H9 (cell line): ENCODE data around the gene RHBDD1. TPM values are rescaled to one million over a fixed set of nuclear protein-coding genes. Genes with fewer than 3 reads are reported as not detected.

Experiments
- DNase-seq: peaks from one replicate; pipeline ENCODE4 v3.0.0-alpha.2; 2017
- H2AFZ ChIP-seq: one replicate; pipeline ENCODE4 v1.6.1; 2013; ENCODE audit warnings: mild to moderate bottlenecking, low read length, control low read depth, moderate library complexity
- H2AK5ac ChIP-seq: 2 replicates; pipeline ENCODE4 v1.6.1; 2013; ENCODE audit warnings: low read length, control low read depth, mixed read lengths; ENCODE audit not compliant: insufficient read length
- H2BK120ac ChIP-seq: one replicate; pipeline ENCODE4 v1.6.1; 2013; ENCODE audit warnings: low read depth, mild to moderate bottlenecking, low read length, control low read depth, inconsistent platforms; ENCODE audit not compliant: poor library complexity, severe bottlenecking
- H2BK12ac ChIP-seq: 2 replicates; pipeline ENCODE4 v1.6.1; 2013; ENCODE audit warnings: low read length, control low read depth, mixed read lengths, low read depth; ENCODE audit not compliant: insufficient read length
- H2BK15ac ChIP-seq: 2 replicates; pipeline ENCODE4 v1.6.1; 2013; ENCODE audit warnings: low read depth, low read length, control low read depth
- H2BK20ac ChIP-seq: one replicate; pipeline ENCODE4 v1.6.1; 2013; ENCODE audit warnings: low read depth, mild to moderate bottlenecking, low read length, control low read depth, inconsistent platforms; ENCODE audit not compliant: poor library complexity, severe bottlenecking
- H2BK5ac ChIP-seq: 2 replicates; pipeline ENCODE4 v1.6.1; 2013; ENCODE audit warnings: low read length, control low read depth, mixed read lengths; ENCODE audit not compliant: insufficient read length
- H3K14ac ChIP-seq: 2 replicates; pipeline ENCODE4 v1.6.1; 2013; ENCODE audit warnings: low read length, control low read depth; ENCODE audit not compliant: insufficient read depth
- H3K18ac ChIP-seq: 2 replicates; pipeline ENCODE4 v1.6.1; 2013; ENCODE audit warnings: low read depth, mild to moderate bottlenecking, mixed read lengths, low read length, control low read depth; ENCODE audit not compliant: insufficient read length
- H3K23ac ChIP-seq: 2 replicates; pipeline ENCODE4 v1.6.1; 2013; ENCODE audit warnings: low read length, control low read depth, mixed read lengths, low read depth; ENCODE audit not compliant: insufficient read length
- H3K23me2 ChIP-seq: 2 replicates; pipeline ENCODE4 v1.6.1; 2013; ENCODE audit warnings: low read depth, mild to moderate bottlenecking, mixed read lengths, low read length, control low read depth; ENCODE audit not compliant: insufficient read length, poor library complexity, severe bottlenecking
- H3K27ac ChIP-seq: 2 replicates; pipeline ENCODE4 v1.5.1; 2013; ENCODE audit warnings: low read length, control low read depth, mixed read lengths, low read depth; ENCODE audit not compliant: insufficient read length
- H3K27me3 ChIP-seq: 2 replicates; pipeline ENCODE4 v1.6.1; 2013; ENCODE audit warnings: low read length, control low read depth, inconsistent platforms; ENCODE audit not compliant: insufficient read depth
- H3K4ac ChIP-seq: 2 replicates; pipeline ENCODE4 v1.6.1; 2013; ENCODE audit warnings: low read depth, mild to moderate bottlenecking, control low read depth, inconsistent platforms, low read length, moderate library complexity
- H3K4me1 ChIP-seq: 2 replicates; pipeline ENCODE4 v1.6.1; 2013; ENCODE audit warnings: low read length, control low read depth, inconsistent platforms; ENCODE audit not compliant: insufficient read depth
- H3K4me2 ChIP-seq: 2 replicates; pipeline ENCODE4 v1.6.1; 2013; ENCODE audit warnings: low read length, control low read depth, mixed read lengths; ENCODE audit not compliant: insufficient read length, insufficient read depth
- H3K56ac ChIP-seq: 2 replicates; pipeline ENCODE4 v1.6.1; 2013; ENCODE audit warnings: low read depth, mild to moderate bottlenecking, mixed read lengths, low read length, control low read depth; ENCODE audit not compliant: insufficient read length
- H3K79me1 ChIP-seq: 2 replicates; pipeline ENCODE4 v1.6.1; 2013; ENCODE audit warnings: low read depth, mild to moderate bottlenecking, moderate library complexity, low read length, control low read depth, inconsistent platforms; ENCODE audit not compliant: insufficient read depth, poor library complexity, severe bottlenecking
- H3K79me2 ChIP-seq: 2 replicates; pipeline ENCODE4 v1.6.1; 2013; ENCODE audit warnings: low read length, control low read depth, inconsistent platforms; ENCODE audit not compliant: insufficient read depth
- H3K9ac ChIP-seq: 2 replicates; pipeline ENCODE4 v1.6.1; 2013; ENCODE audit warnings: low read length, control low read depth, mixed read lengths; ENCODE audit not compliant: insufficient read length; ENCODE audit errors: extremely low read depth
- H3K9me3 ChIP-seq: one replicate; pipeline ENCODE4 v1.6.1; 2013; ENCODE audit warnings: low read depth, low read length, inconsistent platforms; ENCODE audit not compliant: control insufficient read depth
- H3T11ph ChIP-seq: one replicate; pipeline ENCODE4 v1.6.1; 2013; ENCODE audit warnings: mild to moderate bottlenecking, low read length, control low read depth, inconsistent platforms
- H4K20me1 ChIP-seq: one replicate; pipeline ENCODE4 v1.6.1; 2013; ENCODE audit not compliant: control insufficient read depth, insufficient read length, insufficient read depth
- H4K5ac ChIP-seq: 2 replicates; pipeline ENCODE4 v1.6.1; 2013; ENCODE audit warnings: low read depth, mild to moderate bottlenecking, mixed read lengths, low read length, control low read depth; ENCODE audit not compliant: insufficient read length
- H4K8ac ChIP-seq: replicated peaks from 2 replicates; pipeline ENCODE4 v1.6.1; 2013; ENCODE audit warnings: low read length, control low read depth, mixed read lengths, low read depth; ENCODE audit not compliant: insufficient read length
- H4K91ac ChIP-seq: 2 replicates; pipeline ENCODE4 v1.6.1; 2013; ENCODE audit warnings: low read depth, mild to moderate bottlenecking, moderate library complexity, mixed read lengths, low read length, control low read depth; ENCODE audit not compliant: insufficient read length
- H3K27ac Mint-ChIP-seq, 3 experiments: 2 replicates in 2 of 3; 3 replicates in 1 of 3; pipeline ENCODE4 v1.8.0; 2020 to 2021; ENCODE audit warnings: mixed read lengths in 3 of 3, mild to moderate bottlenecking in 1 of 3, moderate library complexity in 1 of 3
- H3K27me3 Mint-ChIP-seq: 2 replicates; pipeline ENCODE4 v1.8.0; 2021; ENCODE audit warnings: low read depth, mild to moderate bottlenecking, moderate library complexity, mixed read lengths
- H3K36me3 Mint-ChIP-seq, 3 experiments: 2 replicates in 2 of 3; 3 replicates in 1 of 3; pipeline ENCODE4 v1.8.0; 2020 to 2021; ENCODE audit warnings: low read depth in 3 of 3, mixed read lengths in 3 of 3; ENCODE audit not compliant: insufficient read depth in 1 of 3
- H3K4me1 Mint-ChIP-seq, 2 experiments: 2 replicates each; pipeline ENCODE4 v1.8.0; 2020; ENCODE audit warnings: mixed read lengths in 2 of 2
- H3K4me3 Mint-ChIP-seq, 2 experiments: 2 replicates in 1 of 2; 3 replicates in 1 of 2; pipeline ENCODE4 v1.8.0; 2020 to 2021; ENCODE audit warnings: mild to moderate bottlenecking in 2 of 2, mixed read lengths in 2 of 2, moderate library complexity in 1 of 2
- H3K9me3 Mint-ChIP-seq, 2 experiments: 2 replicates in 1 of 2; 3 replicates in 1 of 2; pipeline ENCODE4 v1.8.0; 2020; ENCODE audit warnings: mild to moderate bottlenecking in 2 of 2, mixed read lengths in 2 of 2, moderate library complexity in 1 of 2
- total RNA-seq: library from RNA; stranded (reverse); gene quantifications from 2 replicates; pipeline ENCODE4 v1.2.1, GENCODE V29; 2021
- TF ChIP-seq, protein P1 (sequence below): fragments of 200-600 bp; sonication (generic); conservative IDR thresholded peaks from 3 replicates; pipeline ENCODE4 v1.8.0; 2021; ENCODE audit warnings: antibody characterized with exemption, mild to moderate bottlenecking

The RHBDD1 gene
- total RNA-seq, 1 experiment from 2014 or later = 24.9 TPM

DNA sequence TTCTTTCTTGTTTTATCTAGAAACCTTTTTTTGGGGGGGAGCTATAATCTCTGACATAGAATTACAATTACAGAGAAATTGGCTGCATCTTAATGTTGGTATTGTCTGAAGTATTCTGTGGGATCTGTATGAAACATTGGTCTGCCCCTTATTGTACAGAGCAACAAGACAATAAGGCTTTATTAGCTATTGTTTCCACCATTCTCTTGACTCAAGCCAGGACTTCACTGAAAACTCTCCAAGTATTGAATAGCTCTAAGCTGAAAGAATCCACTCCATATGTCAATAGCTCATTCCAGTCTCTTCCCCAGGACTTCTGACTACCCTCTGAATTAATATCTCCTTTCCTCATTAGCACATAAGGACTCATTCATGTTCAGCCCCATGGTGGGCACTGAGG is 77.8 kb downstream of the RHBDD1 start:
- H3K79me2 ChIP-seq = no peaks in the 10 kb centered on the region
- Mint-ChIP-seq H3K27ac (no peak overlapping the region), H3K9me3 (no peaks in the 10 kb centered on the region), H3K36me3 (peaks cover 0 to 2% (median 0%) of the 10 kb centered on the region in 3 experiments; a peak in 1 of 7 replicates), H3K27me3 (no peaks in the 10 kb centered on the region), H3K4me1 (no peaks in the 10 kb centered on the region), H3K4me3 (no peak overlapping the region)
- H2BK20ac ChIP-seq = no peak overlapping the region
- H3K27me3 ChIP-seq = no peaks in the 10 kb centered on the region
- TF ChIP-seq, protein P1, sequence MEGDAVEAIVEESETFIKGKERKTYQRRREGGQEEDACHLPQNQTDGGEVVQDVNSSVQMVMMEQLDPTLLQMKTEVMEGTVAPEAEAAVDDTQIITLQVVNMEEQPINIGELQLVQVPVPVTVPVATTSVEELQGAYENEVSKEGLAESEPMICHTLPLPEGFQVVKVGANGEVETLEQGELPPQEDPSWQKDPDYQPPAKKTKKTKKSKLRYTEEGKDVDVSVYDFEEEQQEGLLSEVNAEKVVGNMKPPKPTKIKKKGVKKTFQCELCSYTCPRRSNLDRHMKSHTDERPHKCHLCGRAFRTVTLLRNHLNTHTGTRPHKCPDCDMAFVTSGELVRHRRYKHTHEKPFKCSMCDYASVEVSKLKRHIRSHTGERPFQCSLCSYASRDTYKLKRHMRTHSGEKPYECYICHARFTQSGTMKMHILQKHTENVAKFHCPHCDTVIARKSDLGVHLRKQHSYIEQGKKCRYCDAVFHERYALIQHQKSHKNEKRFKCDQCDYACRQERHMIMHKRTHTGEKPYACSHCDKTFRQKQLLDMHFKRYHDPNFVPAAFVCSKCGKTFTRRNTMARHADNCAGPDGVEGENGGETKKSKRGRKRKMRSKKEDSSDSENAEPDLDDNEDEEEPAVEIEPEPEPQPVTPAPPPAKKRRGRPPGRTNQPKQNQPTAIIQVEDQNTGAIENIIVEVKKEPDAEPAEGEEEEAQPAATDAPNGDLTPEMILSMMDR = no peak
- H3K4me1 ChIP-seq = no peaks in the 10 kb centered on the region
- no peak overlapping the region for H3K14ac ChIP-seq
- no peaks in the 10 kb centered on the region for H3K9me3 ChIP-seq
- no peak overlapping the region for H3K9ac ChIP-seq
- no peak overlapping the region for H3T11ph ChIP-seq
- H3K23me2 ChIP-seq = no peaks in the 10 kb centered on the region
- H2AFZ ChIP-seq = no peak overlapping the region
- no peak overlapping the region for H4K8ac ChIP-seq
- H3K56ac ChIP-seq = no peak overlapping the region
- no peak overlapping the region for H4K91ac ChIP-seq
- H2BK5ac ChIP-seq = no peak overlapping the region
- H3K4ac ChIP-seq = no peak overlapping the region
- H3K79me1 ChIP-seq = no peaks in the 10 kb centered on the region
- H2BK12ac ChIP-seq = no peak overlapping the region
- no peak overlapping the region for H2BK120ac ChIP-seq
- DNase-seq = no peak
- H3K23ac ChIP-seq = no peak overlapping the region
- no peak overlapping the region for H3K4me2 ChIP-seq
- no peak overlapping the region for H2BK15ac ChIP-seq
- no peak overlapping the region for H3K18ac ChIP-seq
- no peak overlapping the region for H2AK5ac ChIP-seq
- no peaks in the 10 kb centered on the region for H4K20me1 ChIP-seq
- no peak overlapping the region for H3K27ac ChIP-seq
- no peak overlapping the region for H4K5ac ChIP-seq
